MCF 10A (cell line): ENCODE measurements around the gene VPS39. TPM values are rescaled to one million over a fixed set of nuclear protein-coding genes. Genes with fewer than 3 reads are reported as not detected.
A peak's percentile ranks its signal among the peaks of the same experiment; 100 is the strongest.

ENCODE experiments used
- BruUV-seq: library from RNA; stranded (reverse); fragments of 400-500 nt; replicated peaks from 2 replicates; lab custom pipeline; 2021; lab: Mats Ljungman, UMichigan
- CTCF ChIA-PET: fragments of 300-600 bp; sonication (Branson Sonifier 250); formaldehyde crosslinking; extraction: SDS; loops from one replicate; lab custom pipeline; 2021; ENCODE audit warnings: antibody characterized with exemption, inconsistent platforms; lab: Yijun Ruan, JAX
- POLR2A ChIA-PET: fragments of 300-600, 350-650 bp; sonication (Branson Sonifier 250); formaldehyde crosslinking; extraction: SDS; loops from one replicate; lab custom pipeline; 2020; ENCODE audit warnings: antibody characterized with exemption, inconsistent platforms; lab: Yijun Ruan, JAX
- DNase-seq: peaks from one replicate; pipeline ENCODE4 v3.0.0-alpha.2; 2018; ENCODE audit not compliant: unreplicated experiment
- H3K27ac Mint-ChIP-seq: one replicate; pipeline ENCODE4 v1.8.0; 2022; ENCODE audit warnings: mild to moderate bottlenecking, low read depth, mixed read lengths; ENCODE audit not compliant: unreplicated experiment
- H3K27me3 Mint-ChIP-seq: one replicate; pipeline ENCODE4 v1.8.0; 2022; ENCODE audit warnings: mixed read lengths; ENCODE audit not compliant: insufficient read depth, unreplicated experiment
- H3K36me3 Mint-ChIP-seq: one replicate; pipeline ENCODE4 v1.8.0; 2022; ENCODE audit warnings: mild to moderate bottlenecking, moderate library complexity, mixed read lengths; ENCODE audit not compliant: insufficient read depth, unreplicated experiment
- H3K4me1 Mint-ChIP-seq: one replicate; pipeline ENCODE4 v1.8.0; 2022; ENCODE audit warnings: mixed read lengths; ENCODE audit not compliant: insufficient read depth, unreplicated experiment
- H3K4me3 Mint-ChIP-seq: one replicate; pipeline ENCODE4 v1.8.0; 2022; ENCODE audit warnings: mild to moderate bottlenecking, moderate library complexity, mixed read lengths; ENCODE audit not compliant: unreplicated experiment
- H3K9me3 Mint-ChIP-seq: one replicate; pipeline ENCODE4 v1.8.0; 2022; ENCODE audit warnings: mixed read lengths; ENCODE audit not compliant: unreplicated experiment
- CTCF ChIP-seq: fragments of 200-600 bp; IDR thresholded peaks from one replicate; pipeline ENCODE4 v1.8.0; 2022; ENCODE audit warnings: antibody characterized with exemption, mild to moderate bottlenecking; ENCODE audit not compliant: unreplicated experiment
- intact Hi-C: fragments of 100-400 bp; cut with micrococcal nuclease; formaldehyde crosslinking; loops from 2 replicates; pipeline ENCODE4 v1.14.1; 2022
- total RNA-seq: library from RNA; stranded (reverse); gene quantifications from 2 replicates; pipeline ENCODE4 v1.2.3, GENCODE V29; 2022

Gene VPS39
- total RNA-seq, 1 experiment from 2014 or later: 47.1 TPM

GRCh38 chr15:42133356-42133755, 74.7 kb downstream of the VPS39 start:
- H3K9me3 Mint-ChIP-seq: no peaks in the 10 kb centered on the region
- H3K4me3 Mint-ChIP-seq: no peak overlapping the region
- intact Hi-C loops: loop anchor here (5.0 kb wide), 1 partner anchor 339 kb away; no protein-coding TSS in a partner anchor
- no TSS peak for BruUV-seq
- peaks cover 15% of the 10 kb centered on the region for H3K4me1 Mint-ChIP-seq
- H3K36me3 Mint-ChIP-seq: no peaks in the 10 kb centered on the region
- TF ChIP-seq CTCF: no peak
- no peak overlapping the region for H3K27ac Mint-ChIP-seq
- DNase-seq: no peak
- CTCF ChIA-PET: interaction anchor here (0.6 to 8.4 kb wide), 6 partner anchors 16 to 343 kb away, joined by 3 to 127 read pairs (median 7); no protein-coding TSS in a partner anchor
- POLR2A ChIA-PET: interaction anchor here (1.6 to 1.9 kb wide), 2 partner anchors 12 to 68 kb away, joined by 3 to 5 read pairs; no protein-coding TSS in a partner anchor
- peaks cover 19% of the 10 kb centered on the region for H3K27me3 Mint-ChIP-seq

GRCh38 chr15:42131826-42132806, 76.0 kb downstream of the VPS39 start:
- intact Hi-C loops: loop anchor here (5.0 kb wide), 1 partner anchor 340 kb away; no protein-coding TSS in a partner anchor
- Mint-ChIP-seq H3K4me3 (no peak overlapping the region), H3K27me3 (peaks cover 19% of the 10 kb centered on the region), H3K36me3 (no peaks in the 10 kb centered on the region), H3K9me3 (no peaks in the 10 kb centered on the region), H3K27ac (no peak overlapping the region), H3K4me1 (peaks cover 15% of the 10 kb centered on the region)
- no TSS peak for BruUV-seq
- peak; percentile 45 for DNase-seq
- TF ChIP-seq CTCF: no peak
- ChIA-PET POLR2A (interaction anchor here (0.7 to 1.6 kb wide), 3 partner anchors 11 to 75 kb away, joined by 3 to 6 read pairs (median 3); no protein-coding TSS in a partner anchor), CTCF (interaction anchor here (0.6 to 8.4 kb wide), 7 partner anchors 9 to 143 kb away, joined by 3 to 127 read pairs (median 8); partner anchors contain the start of gene PLA2G4D)

GRCh38 chr15:42131006-42131405, 77.1 kb downstream of the VPS39 start:
- no TSS peak for BruUV-seq
- no peaks in the 10 kb centered on the region for H3K36me3 Mint-ChIP-seq
- DNase-seq: no peak
- TF ChIP-seq CTCF: no peak
- no peak overlapping the region for H3K27ac Mint-ChIP-seq
- no peak overlapping the region for H3K4me3 Mint-ChIP-seq
- CTCF ChIA-PET: interaction anchor here (0.6 to 7.3 kb wide), 8 partner anchors 11 to 358 kb away, joined by 3 to 122 read pairs (median 6); partner anchors contain the start of gene PLA2G4D
- peaks cover 15% of the 10 kb centered on the region for H3K4me1 Mint-ChIP-seq
- no peaks in the 10 kb centered on the region for H3K9me3 Mint-ChIP-seq
- H3K27me3 Mint-ChIP-seq: peaks cover 19% of the 10 kb centered on the region
- intact Hi-C loops: loop anchor here (5.0 kb wide), 1 partner anchor 341 kb away; no protein-coding TSS in a partner anchor
- POLR2A ChIA-PET: interaction anchor here (0.9 to 2.0 kb wide), 6 partner anchors 8 to 58 kb away, joined by 3 to 9 read pairs (median 4); no protein-coding TSS in a partner anchor
